PFSK-1 (cell line): Measurements from ENCODE around the gene PRR15L.

Experiments used
- FOXP2 ChIP-seq: optimal IDR thresholded peaks from 2 replicates; pipeline ENCODE3; 2011; ENCODE audit warnings: borderline replicate concordance, control low read depth, inconsistent platforms; ENCODE audit not compliant: insufficient read depth; ENCODE audit errors: extremely low read length, extremely low read depth
- POLR2AphosphoS5 ChIP-seq: IDR thresholded peaks from 2 replicates; pipeline ENCODE4 v1.6.1; 2012; ENCODE audit warnings: low read depth, mild to moderate bottlenecking, control low read depth, low read length, moderate library complexity
- REST ChIP-seq, 2 experiments: IDR thresholded peaks; 2 replicates each; pipeline versions ENCODE4 v1.6.1 to v1.8.0; 2011 to 2012; ENCODE audit warnings: low read depth in 2 of 2, low read length in 2 of 2, control low read depth in 1 of 2, inconsistent platforms in 1 of 2, mild to moderate bottlenecking in 1 of 2, moderate library complexity in 1 of 2; ENCODE audit not compliant: insufficient read depth in 1 of 2
- SIN3A ChIP-seq: IDR thresholded peaks from 2 replicates; pipeline ENCODE4 v1.6.1; 2012; ENCODE audit warnings: mild to moderate bottlenecking, low read length, moderate library complexity, borderline replicate concordance; ENCODE audit not compliant: insufficient read depth
- TAF1 ChIP-seq: IDR thresholded peaks from 2 replicates; pipeline ENCODE4 v1.6.1; 2012; ENCODE audit warnings: low read length, control low read depth, borderline replicate concordance; ENCODE audit not compliant: insufficient read depth

Gene PRR15L

GRCh38 chr17:47941246-47942095 lies 16.2 kb downstream of the PRR15L start, which contains the start of gene PNPO:
Gene PNPO (plus strand): TSS chr17:47941571. CDS start chr17:47941676, 105 bp downstream.
- TF ChIP-seq SIN3A: no peak; the same call in 1 of the 2 replicates
- peak; percentile 71; the same call in 1 of the 2 replicates for TF ChIP-seq POLR2AphosphoS5
- TF ChIP-seq TAF1: peak; percentile 75; the same call in 1 of the 2 replicates

GRCh38 chr17:47937941-47938340 lies 19.7 kb downstream of the PRR15L start:
- TF ChIP-seq TAF1: no peak
- no peak for TF ChIP-seq POLR2AphosphoS5
- no peak for TF ChIP-seq FOXP2
- TF ChIP-seq SIN3A: no peak
- no peak for TF ChIP-seq REST (IDR thresholded peaks at IDR 0.05; ENCODE audit: insufficient read depth in 1 of 2, low read depth in 2 of 2, low read length in 2 of 2)

GRCh38 chr17:47935961-47936360 lies 21.7 kb downstream of the PRR15L start:
- TF ChIP-seq TAF1 (no peak), SIN3A (no peak), REST (IDR thresholded peaks at IDR 0.05; ENCODE audit: insufficient read depth in 1 of 2, low read depth in 2 of 2, low read length in 2 of 2) (no peak), POLR2AphosphoS5 (no peak), FOXP2 (no peak)

GRCh38 chr17:47934856-47935255 lies 22.8 kb downstream of the PRR15L start:
- no peak for TF ChIP-seq POLR2AphosphoS5
- TF ChIP-seq FOXP2: no peak
- TF ChIP-seq TAF1: no peak
- TF ChIP-seq SIN3A: no peak
- no peak for TF ChIP-seq REST (IDR thresholded peaks at IDR 0.05; ENCODE audit: insufficient read depth in 1 of 2, low read depth in 2 of 2, low read length in 2 of 2)

GRCh38 chr17:47931848-47932247 lies 25.8 kb downstream of the PRR15L start:
- TF ChIP-seq FOXP2: no peak
- TF ChIP-seq POLR2AphosphoS5: no peak
- no peak for TF ChIP-seq TAF1
- no peak for TF ChIP-seq SIN3A
- TF ChIP-seq REST (IDR thresholded peaks at IDR 0.05; ENCODE audit: insufficient read depth in 1 of 2, low read depth in 2 of 2, low read length in 2 of 2): no peak
